Measurements from ENCODE around the gene KCTD21. TPM values are rescaled to one million over a fixed set of nuclear protein-coding genes. Genes with fewer than 3 reads are reported as not detected.

The KCTD21 gene
- total and polyA plus RNA-seq, 10 of the 15 experiments (the other 5 are each of a cell fraction or from before 2014, with no cell fraction given) = 0.63 to 5.4 (median 3.6) TPM

DNA sequence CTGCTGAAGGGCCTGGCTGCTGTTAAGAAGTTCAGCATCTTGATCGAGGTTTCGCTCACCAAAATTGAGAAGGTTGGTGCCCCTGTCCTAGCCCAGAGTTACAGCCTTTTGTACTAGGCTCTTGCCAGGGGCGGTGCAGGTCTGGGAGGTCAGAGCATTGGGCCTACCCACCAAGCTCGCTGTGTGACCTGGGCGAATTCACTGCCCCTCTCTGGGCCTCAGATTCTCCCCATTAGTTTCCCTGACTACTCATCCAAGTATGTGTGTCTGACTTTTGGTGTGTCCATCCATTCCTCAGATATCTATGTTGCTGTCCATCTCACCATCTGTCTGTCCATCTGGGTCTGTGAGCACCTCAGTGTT, 11.2 kb upstream of the KCTD21 start:
- RAD21 ChIA-PET (ENCODE audit: unreplicated experiment) = no interaction called here
- CTCF ChIA-PET = no interaction called here
- no peaks in the 10 kb centered on the region for H4K20me1 ChIP-seq (ENCODE audit: control insufficient read depth, insufficient read depth)
- H2AFZ ChIP-seq (ENCODE audit: control insufficient read depth, low read depth, low read length) = no peak overlapping the region
- FAIRE-seq = no peak
- ATAC-seq = no peak
- no peaks in the 10 kb centered on the region; a peak in 2 of 4 replicates for H3K36me3 ChIP-seq (ENCODE audit: control insufficient read depth in 2 of 2, insufficient read depth in 2 of 2, low read length in 1 of 2)
- peaks cover 6% of the 10 kb centered on the region; the same call in 1 of the 2 replicates for H3K4me1 ChIP-seq (ENCODE audit: control insufficient read depth, insufficient read depth, low read length)
- TF ChIP-seq KLF5 (IDR thresholded peaks at IDR 0.05; ENCODE audit: partially characterized antibody) = no peak
- TF ChIP-seq BMI1 (IDR thresholded peaks at IDR 0.05; ENCODE audit: borderline replicate concordance) = no peak
- TF ChIP-seq CHD2 (IDR thresholded peaks at IDR 0.05; ENCODE audit: borderline replicate concordance, low read depth, low read length) = no peak
- TF ChIP-seq, protein P1, sequence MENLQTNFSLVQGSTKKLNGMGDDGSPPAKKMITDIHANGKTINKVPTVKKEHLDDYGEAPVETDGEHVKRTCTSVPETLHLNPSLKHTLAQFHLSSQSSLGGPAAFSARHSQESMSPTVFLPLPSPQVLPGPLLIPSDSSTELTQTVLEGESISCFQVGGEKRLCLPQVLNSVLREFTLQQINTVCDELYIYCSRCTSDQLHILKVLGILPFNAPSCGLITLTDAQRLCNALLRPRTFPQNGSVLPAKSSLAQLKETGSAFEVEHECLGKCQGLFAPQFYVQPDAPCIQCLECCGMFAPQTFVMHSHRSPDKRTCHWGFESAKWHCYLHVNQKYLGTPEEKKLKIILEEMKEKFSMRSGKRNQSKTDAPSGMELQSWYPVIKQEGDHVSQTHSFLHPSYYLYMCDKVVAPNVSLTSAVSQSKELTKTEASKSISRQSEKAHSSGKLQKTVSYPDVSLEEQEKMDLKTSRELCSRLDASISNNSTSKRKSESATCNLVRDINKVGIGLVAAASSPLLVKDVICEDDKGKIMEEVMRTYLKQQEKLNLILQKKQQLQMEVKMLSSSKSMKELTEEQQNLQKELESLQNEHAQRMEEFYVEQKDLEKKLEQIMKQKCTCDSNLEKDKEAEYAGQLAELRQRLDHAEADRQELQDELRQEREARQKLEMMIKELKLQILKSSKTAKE (IDR thresholded peaks at IDR 0.05; ENCODE audit: low read depth, poor library complexity, severe bottlenecking) = no peak
- TF ChIP-seq NFYB (IDR thresholded peaks at IDR 0.05; ENCODE audit: insufficient read depth, low read depth, low read length) = no peak
- no peak for TF ChIP-seq PAX5 (IDR thresholded peaks at IDR 0.05; ENCODE audit: borderline replicate concordance, low read depth, low read length)
- no peak for TF ChIP-seq EED (IDR thresholded peaks at IDR 0.05; ENCODE audit: low read depth)
- TF ChIP-seq CBX3 (IDR thresholded peaks at IDR 0.05; ENCODE audit: borderline replicate concordance, low read depth) = no peak
- TF ChIP-seq, protein P2, sequence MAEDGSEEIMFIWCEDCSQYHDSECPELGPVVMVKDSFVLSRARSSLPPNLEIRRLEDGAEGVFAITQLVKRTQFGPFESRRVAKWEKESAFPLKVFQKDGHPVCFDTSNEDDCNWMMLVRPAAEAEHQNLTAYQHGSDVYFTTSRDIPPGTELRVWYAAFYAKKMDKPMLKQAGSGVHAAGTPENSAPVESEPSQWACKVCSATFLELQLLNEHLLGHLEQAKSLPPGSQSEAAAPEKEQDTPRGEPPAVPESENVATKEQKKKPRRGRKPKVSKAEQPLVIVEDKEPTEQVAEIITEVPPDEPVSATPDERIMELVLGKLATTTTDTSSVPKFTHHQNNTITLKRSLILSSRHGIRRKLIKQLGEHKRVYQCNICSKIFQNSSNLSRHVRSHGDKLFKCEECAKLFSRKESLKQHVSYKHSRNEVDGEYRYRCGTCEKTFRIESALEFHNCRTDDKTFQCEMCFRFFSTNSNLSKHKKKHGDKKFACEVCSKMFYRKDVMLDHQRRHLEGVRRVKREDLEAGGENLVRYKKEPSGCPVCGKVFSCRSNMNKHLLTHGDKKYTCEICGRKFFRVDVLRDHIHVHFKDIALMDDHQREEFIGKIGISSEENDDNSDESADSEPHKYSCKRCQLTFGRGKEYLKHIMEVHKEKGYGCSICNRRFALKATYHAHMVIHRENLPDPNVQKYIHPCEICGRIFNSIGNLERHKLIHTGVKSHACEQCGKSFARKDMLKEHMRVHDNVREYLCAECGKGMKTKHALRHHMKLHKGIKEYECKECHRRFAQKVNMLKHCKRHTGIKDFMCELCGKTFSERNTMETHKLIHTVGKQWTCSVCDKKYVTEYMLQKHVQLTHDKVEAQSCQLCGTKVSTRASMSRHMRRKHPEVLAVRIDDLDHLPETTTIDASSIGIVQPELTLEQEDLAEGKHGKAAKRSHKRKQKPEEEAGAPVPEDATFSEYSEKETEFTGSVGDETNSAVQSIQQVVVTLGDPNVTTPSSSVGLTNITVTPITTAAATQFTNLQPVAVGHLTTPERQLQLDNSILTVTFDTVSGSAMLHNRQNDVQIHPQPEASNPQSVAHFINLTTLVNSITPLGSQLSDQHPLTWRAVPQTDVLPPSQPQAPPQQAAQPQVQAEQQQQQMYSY (CRISPR knock-in tag; IDR thresholded peaks at IDR 0.05) = no peak
- TF ChIP-seq, protein P3, sequence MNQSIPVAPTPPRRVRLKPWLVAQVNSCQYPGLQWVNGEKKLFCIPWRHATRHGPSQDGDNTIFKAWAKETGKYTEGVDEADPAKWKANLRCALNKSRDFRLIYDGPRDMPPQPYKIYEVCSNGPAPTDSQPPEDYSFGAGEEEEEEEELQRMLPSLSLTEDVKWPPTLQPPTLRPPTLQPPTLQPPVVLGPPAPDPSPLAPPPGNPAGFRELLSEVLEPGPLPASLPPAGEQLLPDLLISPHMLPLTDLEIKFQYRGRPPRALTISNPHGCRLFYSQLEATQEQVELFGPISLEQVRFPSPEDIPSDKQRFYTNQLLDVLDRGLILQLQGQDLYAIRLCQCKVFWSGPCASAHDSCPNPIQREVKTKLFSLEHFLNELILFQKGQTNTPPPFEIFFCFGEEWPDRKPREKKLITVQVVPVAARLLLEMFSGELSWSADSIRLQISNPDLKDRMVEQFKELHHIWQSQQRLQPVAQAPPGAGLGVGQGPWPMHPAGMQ (IDR thresholded peaks at IDR 0.05; ENCODE audit: borderline replicate concordance) = no peak
- no peak for TF ChIP-seq TCF12 (IDR thresholded peaks at IDR 0.05; ENCODE audit: low read depth, low read length)
- DNase-seq (ENCODE audit: low read depth, low spot score) = no peak
- H3K4me3 ChIP-seq = no peak overlapping the region
- H3K79me2 ChIP-seq (ENCODE audit: control insufficient read depth, insufficient read depth, low read length) = no peaks in the 10 kb centered on the region
- POLR2A ChIA-PET = no interaction called here
- no peak overlapping the region for H3K27ac ChIP-seq (ENCODE audit: control insufficient read depth, insufficient read depth)
- H3K9me3 ChIP-seq (replicated peaks; ENCODE audit: control insufficient read depth, insufficient read depth, low read length) = no peaks in the 10 kb centered on the region; the same call in 2 of the 3 replicates
- no peaks in the 10 kb centered on the region for H3K27me3 ChIP-seq (replicated peaks in 1 of 2; ENCODE audit: control insufficient read depth in 2 of 2, insufficient read depth in 2 of 2, low read length in 1 of 2)
- intact Hi-C loops (cut with micrococcal nuclease; ENCODE audit: unreplicated experiment) = no loop called here
- no peak overlapping the region for H3K9ac ChIP-seq (ENCODE audit: control insufficient read depth, insufficient read depth, low read length)
- BruUV-seq (replicated peaks) = no TSS peak
- SMC1A ChIA-PET (ENCODE audit: uncharacterized antibody, unreplicated experiment) = no interaction called here
- no peak overlapping the region for H3K4me2 ChIP-seq (ENCODE audit: control insufficient read depth, insufficient read depth)
- in situ Hi-C loops (cut with MboI) = no loop called here
- WGBS (ENCODE audit: insufficient coverage, insufficient replicate concordance, low lambda C conversion rate, missing lambda C conversion rate) = 96% methylated on average over 5 of the region's 5 CpGs

Measured in GM12878 (cell line).